HG02943 (cell line): ENCODE data around the gene AURKB.

Experiments used
- ATAC-seq: cut with Tn5 transposase; IDR thresholded peaks from one replicate; pipeline ENCODE4 v1.9.1; 2021; ENCODE audit warnings: mild to moderate bottlenecking, low read depth, moderate library complexity; ENCODE audit not compliant: unreplicated experiment

AURKB gene

GRCh38 chr17:8162997-8163977 lies 47.1 kb downstream of the AURKB start:
- ATAC-seq = no peak

GRCh38 chr17:8162233-8162996 lies 48.0 kb downstream of the AURKB start, which contains the start of gene VAMP2:
VAMP2 (minus strand) TSS chr17:8162948; CDS start chr17:8162879, 69 bp downstream.
- no peak for ATAC-seq

GRCh38 chr17:8161289-8162232 lies 48.8 kb downstream of the AURKB start:
- no peak for ATAC-seq

- no peak for ATAC-seq
Measured at GRCh38 chr17:8160741-8161221, 49.6 kb downstream of the AURKB start.

- ATAC-seq = no peak
Measured at GRCh38 chr17:8160224-8160577, 50.2 kb downstream of the AURKB start.

GRCh38 chr17:8159459-8160223 lies 50.7 kb downstream of the AURKB start:
- no peak for ATAC-seq

GRCh38 chr17:8159032-8159400 lies 51.4 kb downstream of the AURKB start:
- no peak for ATAC-seq

GRCh38 chr17:8158267-8159031 lies 51.9 kb downstream of the AURKB start:
- ATAC-seq = no peak

GRCh38 chr17:8156246-8156992 lies 54.0 kb downstream of the AURKB start:
- ATAC-seq = peak; percentile 68

GRCh38 chr17:8155996-8156245 lies 54.5 kb downstream of the AURKB start:
- no peak for ATAC-seq

GRCh38 chr17:8155231-8155995 lies 55.0 kb downstream of the AURKB start:
- no peak for ATAC-seq
